GM19455 (cell line): Measurements from ENCODE around the gene SBNO2.

Experiments
- ATAC-seq: cut with Tn5 transposase; IDR thresholded peaks from one replicate; pipeline ENCODE4 v1.9.1; 2021; ENCODE audit not compliant: unreplicated experiment

SBNO2 gene

DNA sequence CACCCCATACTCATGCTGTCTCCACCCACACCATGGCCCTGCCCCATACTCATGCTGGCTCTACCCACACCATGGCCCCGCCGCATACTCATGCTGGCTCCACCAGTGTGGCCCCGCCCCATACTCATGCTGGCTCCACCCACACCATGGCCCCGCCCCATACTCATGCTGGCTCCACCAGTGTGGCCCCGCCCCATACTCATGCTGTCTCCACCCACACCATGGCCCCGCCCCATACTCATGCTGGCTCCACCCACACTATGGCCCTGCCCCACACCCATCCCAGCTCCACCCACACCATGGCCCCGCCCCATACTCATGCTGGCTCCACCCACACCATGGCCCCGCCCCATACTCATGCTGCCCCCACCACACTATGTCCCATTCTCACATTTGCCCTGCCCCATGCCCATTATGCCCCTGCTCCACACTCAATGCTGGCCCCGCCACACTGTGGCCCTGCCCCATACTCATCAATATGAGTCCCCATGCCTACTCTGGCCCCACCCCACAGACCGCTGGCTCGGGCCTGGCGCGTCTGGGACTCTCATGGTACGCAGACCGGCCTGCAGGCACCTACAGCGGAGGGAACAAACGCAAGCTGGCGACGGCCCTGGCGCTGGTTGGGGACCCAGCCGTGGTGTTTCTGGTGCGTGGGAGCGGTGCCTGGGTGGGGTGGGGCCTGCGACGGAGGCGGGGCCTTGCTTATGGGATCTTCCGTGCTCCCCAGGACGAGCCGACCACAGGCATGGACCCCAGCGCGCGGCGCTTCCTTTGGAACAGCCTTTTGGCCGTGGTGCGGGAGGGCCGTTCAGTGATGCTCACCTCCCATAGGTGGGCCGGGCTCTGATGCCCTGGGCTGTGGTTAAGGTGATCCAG lies 110.8 kb downstream of the SBNO2 start:
- no peak for ATAC-seq

DNA sequence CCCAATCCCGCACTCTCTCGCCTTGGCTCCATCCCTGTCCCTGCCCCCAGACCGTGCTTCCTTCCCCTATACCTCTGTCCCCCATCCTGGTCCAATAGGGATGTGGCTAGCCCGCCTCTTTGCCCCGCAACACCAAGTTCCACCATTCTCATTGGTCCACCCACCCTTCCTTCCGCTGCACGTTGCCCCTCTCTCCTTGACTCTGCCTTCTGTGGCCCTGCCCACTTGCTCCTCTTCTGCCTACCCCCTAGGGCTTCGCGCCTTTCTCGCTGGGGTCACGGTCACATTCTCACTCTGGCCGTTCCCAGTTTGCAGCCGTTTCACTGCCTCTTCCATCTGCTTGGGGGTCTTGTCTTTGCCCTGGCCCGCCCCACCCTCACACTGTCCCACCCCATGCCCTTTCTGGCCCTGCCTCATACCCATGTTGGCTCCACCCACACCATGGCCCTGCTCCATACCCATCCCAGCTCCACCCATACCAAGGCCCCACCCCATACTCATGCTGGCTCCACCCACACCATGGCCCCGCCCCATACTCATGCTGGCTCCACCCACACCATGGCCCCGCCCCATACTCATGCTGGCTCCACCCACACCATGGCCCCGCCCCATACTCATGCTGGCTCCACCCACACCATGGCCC lies 111.6 kb downstream of the SBNO2 start:
- no peak for ATAC-seq

DNA sequence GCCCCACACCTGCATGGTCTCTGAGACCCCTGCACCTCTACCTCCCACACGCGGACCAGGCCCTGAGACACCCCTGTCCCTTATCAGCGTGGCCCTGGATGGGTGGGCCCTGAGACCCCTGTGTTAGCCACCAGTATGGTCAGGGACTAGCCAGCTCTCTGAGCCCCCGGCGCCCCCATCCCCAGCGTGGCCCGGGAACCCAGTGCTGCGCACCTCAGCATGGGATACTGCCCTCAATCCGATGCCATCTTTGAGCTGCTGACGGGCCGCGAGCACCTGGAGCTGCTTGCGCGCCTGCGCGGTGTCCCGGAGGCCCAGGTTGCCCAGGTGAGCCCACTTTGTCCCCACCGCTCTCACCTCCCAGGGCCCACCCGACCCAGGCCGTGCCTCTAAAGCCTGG lies 112.1 kb downstream of the SBNO2 start:
- ATAC-seq = no peak

DNA sequence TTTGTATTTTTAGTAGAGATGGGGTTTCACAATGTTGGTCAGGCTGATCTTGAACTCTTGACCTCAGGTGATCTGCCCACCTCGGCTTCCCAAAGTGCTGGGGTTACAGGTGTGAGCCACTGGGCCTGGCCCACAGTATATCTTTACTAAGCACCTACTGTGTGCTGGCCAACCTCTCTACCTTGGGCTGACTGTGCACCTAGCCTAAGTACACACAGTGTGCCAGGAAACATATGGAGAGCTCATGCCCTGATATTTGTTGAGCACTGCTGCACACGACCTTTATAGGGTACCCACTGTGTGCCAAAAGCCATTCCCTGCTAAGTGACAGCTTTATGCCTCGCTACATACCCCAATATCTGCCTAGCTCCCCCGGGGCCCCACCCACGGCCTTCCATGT lies 113.4 kb downstream of the SBNO2 start:
- ATAC-seq = no peak

DNA sequence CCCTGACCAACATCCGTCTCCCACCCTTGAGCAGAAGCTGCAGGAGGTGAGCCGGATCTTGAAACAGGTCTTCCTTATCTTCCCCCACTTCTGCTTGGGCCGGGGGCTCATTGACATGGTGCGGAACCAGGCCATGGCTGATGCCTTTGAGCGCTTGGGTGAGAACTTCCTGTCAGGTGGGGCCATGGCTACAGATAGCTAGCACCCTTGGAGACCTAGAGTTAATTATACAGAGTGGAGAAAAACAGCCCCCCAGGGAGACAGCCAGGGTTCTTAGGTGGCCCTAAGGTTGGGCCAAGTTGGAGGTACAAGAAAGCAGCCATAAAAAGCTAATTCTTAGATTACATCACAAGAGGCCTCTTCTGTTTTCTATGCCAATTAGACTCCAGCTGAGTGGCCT lies 116.0 kb downstream of the SBNO2 start:
- no peak for ATAC-seq
